GM18520 (cell line): ENCODE results near the gene TEX38.

Experiments used
- ATAC-seq: cut with Tn5 transposase; IDR thresholded peaks from one replicate; pipeline ENCODE4 v1.9.1; 2021; ENCODE audit not compliant: unreplicated experiment

The TEX38 gene

GRCh38 chr1:46721204-46721603 lies 49.5 kb downstream of the TEX38 start:
- ATAC-seq = no peak

- ATAC-seq = no peak
Observed at GRCh38 chr1:46721686-46722205, 50.1 kb downstream of the TEX38 start.
